Neutrophil (primary cell): Measurements from ENCODE around the gene OSBPL3.

Experiments
- H3K27ac ChIP-seq: fragments of 200-600 bp; sonication (generic); 2 replicates; pipeline ENCODE4 v1.5.1; 2016; ENCODE audit warnings: mild to moderate bottlenecking, moderate library complexity
- H3K27me3 ChIP-seq: fragments of 200-600 bp; sonication (generic); 2 replicates; pipeline ENCODE4 v1.6.0; 2016; ENCODE audit warnings: mild to moderate bottlenecking
- H3K36me3 ChIP-seq: fragments of 200-600 bp; sonication (generic); 2 replicates; pipeline ENCODE4 v1.5.1; 2017
- H3K4me1 ChIP-seq, 2 experiments: fragments of 200-600 bp in 1 of 2; sonication (generic) in 1 of 2; 1 replicate in 1 of 2; 2 replicates in 1 of 2; pipeline versions ENCODE4 v1.5.1 to v1.6.1; 2013 to 2016; ENCODE audit warnings: low read depth in 1 of 2, low read length in 1 of 2, mild to moderate bottlenecking in 1 of 2, moderate library complexity in 1 of 2; ENCODE audit not compliant: control insufficient read depth in 1 of 2, insufficient read depth in 1 of 2
- H3K4me3 ChIP-seq, 2 experiments: fragments of 200-600 bp in 1 of 2; sonication (generic) in 1 of 2; 1 replicate in 1 of 2; 2 replicates in 1 of 2; pipeline ENCODE4 v1.5.1; 2013 to 2016; ENCODE audit warnings: low read depth in 1 of 2, low read length in 1 of 2, mild to moderate bottlenecking in 1 of 2, moderate library complexity in 1 of 2
- H3K9me3 ChIP-seq: fragments of 200-600 bp; sonication (generic); 2 replicates; pipeline ENCODE4 v1.5.1; 2016
- CTCF ChIP-seq: fragments of 200-600 bp; sonication (generic); IDR thresholded peaks from 2 replicates; pipeline ENCODE4 v1.5.1; 2016; ENCODE audit warnings: antibody characterized with exemption

OSBPL3 gene

GRCh38 chr7:24824896-24825295 lies 155.1 kb downstream of the OSBPL3 start:
- H3K27ac ChIP-seq, result no peak overlapping the region

GRCh38 chr7:24824400-24824799 lies 155.6 kb downstream of the OSBPL3 start:
- no peaks in the 10 kb centered on the region for H3K9me3 ChIP-seq
- H3K4me3 ChIP-seq, result no peak overlapping the region
- H3K4me1 ChIP-seq, result peaks cover 7 to 11% of the 10 kb centered on the region in 2 experiments
- no peak for TF ChIP-seq CTCF
- no peaks in the 10 kb centered on the region for H3K36me3 ChIP-seq
- no peak overlapping the region for H3K27ac ChIP-seq
- no peaks in the 10 kb centered on the region for H3K27me3 ChIP-seq

More at GRCh38 chr7:24824896-24825295, 155.1 kb downstream of the OSBPL3 start:
- Histone ChIP-seq H3K27me3 (no peaks in the 10 kb centered on the region), H3K36me3 (no peaks in the 10 kb centered on the region), H3K4me3 (no peak overlapping the region), H3K9me3 (no peaks in the 10 kb centered on the region), H3K4me1 (peaks cover 7 to 11% of the 10 kb centered on the region in 2 experiments)
- no peak for TF ChIP-seq CTCF

- TF ChIP-seq CTCF, result no peak
- no peaks in the 10 kb centered on the region for H3K27me3 ChIP-seq
- no peaks in the 10 kb centered on the region for H3K36me3 ChIP-seq
- H3K9me3 ChIP-seq, result no peaks in the 10 kb centered on the region
- H3K27ac ChIP-seq, result no peak overlapping the region
- peaks cover 7 to 11% of the 10 kb centered on the region in 2 experiments for H3K4me1 ChIP-seq
- H3K4me3 ChIP-seq, result no peak overlapping the region
Measured at GRCh38 chr7:24821754-24822054, 158.3 kb downstream of the OSBPL3 start.

- no peak for TF ChIP-seq CTCF
- Histone ChIP-seq H3K27me3 (no peaks in the 10 kb centered on the region), H3K36me3 (no peaks in the 10 kb centered on the region), H3K27ac (no peak overlapping the region), H3K4me1 (peaks cover 7 to 11% of the 10 kb centered on the region in 2 experiments), H3K9me3 (no peaks in the 10 kb centered on the region), H3K4me3 (no peak overlapping the region)
Measured at GRCh38 chr7:24821045-24821753, 158.8 kb downstream of the OSBPL3 start.

GRCh38 chr7:24820730-24821044 lies 159.3 kb downstream of the OSBPL3 start:
- peaks cover 7 to 11% of the 10 kb centered on the region in 2 experiments for H3K4me1 ChIP-seq
- H3K9me3 ChIP-seq, result no peaks in the 10 kb centered on the region
- no peaks in the 10 kb centered on the region for H3K36me3 ChIP-seq
- H3K4me3 ChIP-seq, result no peak overlapping the region
- TF ChIP-seq CTCF, result no peak
- no peak overlapping the region for H3K27ac ChIP-seq
- H3K27me3 ChIP-seq, result no peaks in the 10 kb centered on the region
